Esophagus squamous epithelium (tissue), 5 donors: ENCODE data around the gene AMMECR1. TPM values are rescaled to one million over a fixed set of nuclear protein-coding genes. Genes with fewer than 3 reads are reported as not detected.

Source experiments
- DNase-seq: peaks from one replicate; lab custom pipeline; 2025; lab: John Stamatoyannopoulos, UW
- H3K27ac ChIP-seq, 4 donors: fragments of 200-600 bp; sonication (generic); one replicate each; pipeline ENCODE4 v1.5.1; 2016 to 2019; ENCODE audit warnings: mild to moderate bottlenecking in 1 of 4
- H3K27me3 ChIP-seq, 4 donors: fragments of 200-600 bp; sonication (generic); 1 replicate in 3 of 4; 2 replicates in 1 of 4; pipeline versions ENCODE4 v1.5.1 to v1.6.0; 2017 to 2021; ENCODE audit warnings: antibody characterized with exemption in 1 of 4
- H3K36me3 ChIP-seq, 3 donors: fragments of 200-600 bp; sonication (generic); one replicate each; pipeline ENCODE4 v1.5.1; 2016 to 2019
- H3K4me1 ChIP-seq, 3 donors: fragments of 200-600 bp; sonication (generic); one replicate each; pipeline ENCODE4 v1.5.1; 2017 to 2019
- H3K4me3 ChIP-seq, 4 donors: fragments of 200-600 bp; sonication (generic); 1 replicate in 3 of 4; 2 replicates in 1 of 4; pipeline ENCODE4 v1.5.1; 2016 to 2019; ENCODE audit warnings: mild to moderate bottlenecking in 2 of 4, moderate library complexity in 1 of 4
- H3K9me3 ChIP-seq, 3 donors: fragments of 200-600 bp; sonication (generic); one replicate each; pipeline ENCODE4 v1.5.1; 2016 to 2019
- POLR2A ChIP-seq, 4 donors: fragments of 450-650 bp; IDR thresholded peaks; one replicate each; pipeline ENCODE4 v1.6.1; 2017; ENCODE audit warnings: antibody characterized with exemption in 4 of 4, mild to moderate bottlenecking in 4 of 4, moderate library complexity in 3 of 4
- WGBS, 2 donors: methylation state at CpG; one replicate each; pipeline ENCODE4 v1.1.5; 2018; 5-methylcytosine and 5-hydroxymethylcytosine counted together
- intact Hi-C: fragments of 100-400 bp; cut with DNase I; formaldehyde crosslinking; loops from one replicate; pipeline ENCODE4 v1.15.0; 2022
- small RNA-seq, 4 donors: library from RNA; depleted of rRNA; stranded (forward); fragments of <200 nt; gene quantifications; one replicate each; pipeline ENCODE3, GENCODE V24; 2016
- total RNA-seq, 4 donors: library from RNA; depleted of rRNA; stranded (reverse); fragments of >200 nt; gene quantifications; one replicate each; pipeline ENCODE4 v1.1.0, GENCODE V29; 2016
- TF ChIP-seq, protein P1 (sequence below), 6 experiments: fragments of 450-650 bp in 4 of 6; fragments of 200-600 bp in 2 of 6; sonication (generic) in 2 of 6; IDR thresholded peaks; one replicate each; pipeline ENCODE4 v1.5.1; 2016 to 2019; ENCODE audit warnings: antibody characterized with exemption in 6 of 6, mild to moderate bottlenecking in 4 of 6, moderate library complexity in 4 of 6
- donor health status: DM: yes; HTN: yes; CAD: no.

AMMECR1 gene
- total RNA-seq, 4 donors from 2014 or later, result 9.3 to 33.2 (median 14.5) TPM

DNA sequence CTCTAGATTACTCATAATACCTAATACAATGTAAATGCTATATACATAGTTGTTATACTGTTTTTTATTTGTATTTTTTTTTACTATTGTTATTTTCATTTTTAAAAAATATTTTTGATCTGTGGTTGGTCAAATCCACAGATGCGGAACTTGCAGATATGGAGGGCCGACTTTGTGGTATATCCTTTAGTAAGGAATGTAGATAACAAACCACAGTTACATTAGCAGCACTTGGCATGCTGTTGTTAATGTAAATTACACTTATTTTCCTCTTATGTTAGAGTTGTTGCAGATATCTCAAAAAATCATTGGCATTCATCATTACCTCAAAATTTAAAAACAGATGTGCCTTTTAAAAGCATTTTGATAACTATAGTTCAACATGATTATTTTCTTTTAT, 164.0 kb downstream of the AMMECR1 start:
- no peaks in the 10 kb centered on the region for H3K9me3 ChIP-seq
- no peak for TF ChIP-seq POLR2A (IDR thresholded peaks at IDR 0.05)
- TF ChIP-seq, protein P1, sequence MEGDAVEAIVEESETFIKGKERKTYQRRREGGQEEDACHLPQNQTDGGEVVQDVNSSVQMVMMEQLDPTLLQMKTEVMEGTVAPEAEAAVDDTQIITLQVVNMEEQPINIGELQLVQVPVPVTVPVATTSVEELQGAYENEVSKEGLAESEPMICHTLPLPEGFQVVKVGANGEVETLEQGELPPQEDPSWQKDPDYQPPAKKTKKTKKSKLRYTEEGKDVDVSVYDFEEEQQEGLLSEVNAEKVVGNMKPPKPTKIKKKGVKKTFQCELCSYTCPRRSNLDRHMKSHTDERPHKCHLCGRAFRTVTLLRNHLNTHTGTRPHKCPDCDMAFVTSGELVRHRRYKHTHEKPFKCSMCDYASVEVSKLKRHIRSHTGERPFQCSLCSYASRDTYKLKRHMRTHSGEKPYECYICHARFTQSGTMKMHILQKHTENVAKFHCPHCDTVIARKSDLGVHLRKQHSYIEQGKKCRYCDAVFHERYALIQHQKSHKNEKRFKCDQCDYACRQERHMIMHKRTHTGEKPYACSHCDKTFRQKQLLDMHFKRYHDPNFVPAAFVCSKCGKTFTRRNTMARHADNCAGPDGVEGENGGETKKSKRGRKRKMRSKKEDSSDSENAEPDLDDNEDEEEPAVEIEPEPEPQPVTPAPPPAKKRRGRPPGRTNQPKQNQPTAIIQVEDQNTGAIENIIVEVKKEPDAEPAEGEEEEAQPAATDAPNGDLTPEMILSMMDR (IDR thresholded peaks at IDR 0.05), result no peak
- no peak overlapping the region for H3K27ac ChIP-seq
- no peak for DNase-seq
- intact Hi-C loops, result no loop called here
- no peaks in the 10 kb centered on the region for H3K4me1 ChIP-seq
- no peak overlapping the region for H3K4me3 ChIP-seq
- no peaks in the 10 kb centered on the region for H3K27me3 ChIP-seq
- WGBS, 2 donors, result 69 to 83% methylated on average over 2 of the region's 2 CpGs
- no peaks in the 10 kb centered on the region for H3K36me3 ChIP-seq

DNA sequence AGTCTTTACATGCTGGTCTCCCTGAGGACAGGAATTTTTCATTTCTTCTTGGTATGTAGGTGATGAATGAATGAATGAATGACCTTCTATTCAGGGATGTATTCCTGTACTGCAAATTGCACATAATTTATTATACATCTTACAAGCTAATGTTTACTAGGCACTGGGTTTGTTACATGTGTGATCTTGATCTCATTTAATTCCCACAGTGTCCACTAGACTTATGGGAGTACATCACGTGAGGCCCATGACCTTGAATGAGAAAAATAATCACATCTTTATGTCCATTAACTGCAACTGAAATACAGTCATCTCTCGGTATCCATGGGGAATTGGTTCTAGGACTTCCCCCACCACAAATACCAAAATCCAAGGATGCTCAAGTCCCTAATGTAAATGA, 164.6 kb downstream of the AMMECR1 start:
- 73 to 81% methylated on average over 2 of the region's 2 CpGs for WGBS, 2 donors
- Histone ChIP-seq H3K4me1 (no peaks in the 10 kb centered on the region), H3K4me3 (no peak overlapping the region), H3K27ac (no peak overlapping the region), H3K9me3 (no peaks in the 10 kb centered on the region), H3K36me3 (no peaks in the 10 kb centered on the region), H3K27me3 (no peaks in the 10 kb centered on the region)
- TF ChIP-seq, protein P1 (IDR thresholded peaks at IDR 0.05), result no peak
- TF ChIP-seq POLR2A (IDR thresholded peaks at IDR 0.05), result no peak
- intact Hi-C loops, result no loop called here
- no peak for DNase-seq

DNA sequence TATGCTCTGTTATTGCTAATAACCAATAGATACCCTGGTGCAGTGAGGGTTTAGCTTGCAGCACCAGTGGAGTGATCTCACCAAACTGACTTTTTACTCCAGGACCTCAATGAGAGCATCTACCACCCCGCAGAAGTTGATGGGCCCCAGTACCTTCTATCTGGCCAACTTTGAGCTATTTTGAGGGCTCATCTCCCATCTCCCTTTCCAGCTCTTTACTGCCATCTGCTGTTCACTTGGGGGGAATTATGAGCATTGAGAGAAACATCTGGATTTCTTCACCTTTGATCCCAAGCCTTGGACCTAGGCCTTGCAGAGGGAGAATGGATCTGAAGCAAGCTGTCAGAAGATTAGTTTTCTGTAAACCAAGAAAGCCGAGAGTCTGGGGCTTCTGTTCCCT, 171.4 kb downstream of the AMMECR1 start:
- 4 to 40% methylated on average over 2 of the region's 2 CpGs for WGBS, 2 donors
- TF ChIP-seq POLR2A (IDR thresholded peaks at IDR 0.05), result no peak
- TF ChIP-seq, protein P1 (IDR thresholded peaks at IDR 0.05), result peak in 5 of 6 experiments; percentile 44 to 65 (median 61)
- intact Hi-C loops, result no loop called here

DNA sequence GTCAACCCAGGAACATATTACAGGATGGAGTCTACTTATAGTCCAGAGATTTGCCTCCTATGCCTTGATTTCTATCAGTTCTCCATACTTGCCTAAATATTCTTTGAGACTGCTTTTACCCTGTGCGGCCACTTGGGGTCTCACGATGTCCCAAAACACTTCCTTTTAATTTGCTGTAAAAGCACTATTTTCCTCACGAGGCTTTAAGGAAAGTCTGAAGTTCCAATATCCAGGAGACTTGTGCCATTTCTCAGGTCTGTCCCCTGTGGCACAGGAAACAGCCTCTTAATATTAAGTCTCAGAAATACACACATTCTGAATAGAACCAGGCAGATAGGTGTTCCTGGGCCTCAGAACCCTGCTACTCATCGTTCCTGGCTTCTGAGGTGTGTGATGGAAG, 172.0 kb downstream of the AMMECR1 start:
- Histone ChIP-seq H3K4me1 (peaks cover 4 to 50% (median 21%) of the 10 kb centered on the region in 3 donors), H3K4me3 (no peak overlapping the region), H3K27me3 (no peaks in the 10 kb centered on the region), H3K36me3 (peaks cover 0 to 5% (median 0%) of the 10 kb centered on the region in 3 donors), H3K27ac (peak overlapping the region in 2 of 4 donors; percentile 18 to 36), H3K9me3 (no peaks in the 10 kb centered on the region)
- intact Hi-C loops, result no loop called here
- no peak for DNase-seq
- WGBS, 2 donors, result 9 to 17% methylated on average over 2 to 4 of the region's 4 CpGs
- TF ChIP-seq, protein P1 (IDR thresholded peaks at IDR 0.05), result peak; percentile 20 to 65 (median 52)
- TF ChIP-seq POLR2A (IDR thresholded peaks at IDR 0.05), result no peak

More for the DNA sequence above, 171.4 kb downstream of the AMMECR1 start:
- Histone ChIP-seq H3K27me3 (no peaks in the 10 kb centered on the region), H3K9me3 (no peaks in the 10 kb centered on the region), H3K36me3 (peaks cover 0 to 5% (median 0%) of the 10 kb centered on the region in 3 donors), H3K27ac (no peak overlapping the region), H3K4me3 (no peak overlapping the region), H3K4me1 (peaks cover 4 to 50% (median 21%) of the 10 kb centered on the region in 3 donors)
- no peak for DNase-seq

DNA sequence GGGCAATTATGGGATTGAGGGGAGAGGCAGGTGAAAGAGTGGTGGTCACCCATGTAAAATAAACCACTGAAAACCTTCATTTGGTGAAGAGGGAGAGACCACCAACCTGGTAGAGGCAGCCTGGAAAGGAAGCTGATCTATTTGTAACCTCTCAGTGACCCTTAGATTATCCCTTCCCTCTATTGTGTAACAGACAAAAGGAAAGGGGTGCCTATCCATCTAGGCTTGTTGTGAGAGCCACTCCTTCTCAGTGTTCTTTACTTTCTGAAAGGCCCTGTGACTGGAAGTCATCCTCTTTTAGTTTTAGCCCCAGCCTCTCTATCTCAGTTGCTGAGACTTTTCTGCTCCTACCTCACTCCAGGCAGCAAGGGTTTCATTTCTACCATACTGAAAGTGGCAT, 172.6 kb downstream of the AMMECR1 start:
- peak overlapping the region in 2 of 4 donors; percentile 18 to 36 for H3K27ac ChIP-seq
- H3K4me3 ChIP-seq, result no peak overlapping the region
- TF ChIP-seq POLR2A (IDR thresholded peaks at IDR 0.05), result no peak
- TF ChIP-seq, protein P1 (IDR thresholded peaks at IDR 0.05), result no peak
- H3K27me3 ChIP-seq, result no peaks in the 10 kb centered on the region
- no peak for DNase-seq
- H3K36me3 ChIP-seq, result peaks cover 0 to 5% (median 0%) of the 10 kb centered on the region in 3 donors
- H3K9me3 ChIP-seq, result no peaks in the 10 kb centered on the region
- H3K4me1 ChIP-seq, result peaks cover 4 to 50% (median 21%) of the 10 kb centered on the region in 3 donors
- intact Hi-C loops, result no loop called here

Small RNAs within 50 kb of the gene (small RNA-seq; reads per million reads assigned to genes)
- gene GNG5P2 (0 reads per million in 4 donors), gene SNORD96B (0.78 to 1.4 (median 1.1) reads per million in 4 donors)

Other genes with a start within 250 kb of the AMMECR1 start
- gene RTL9, start 40.8 kb upstream of the AMMECR1 start, total RNA-seq, result not detected